D721Med (cell line): ENCODE results near the gene ZNF598.

ENCODE experiments used
- DNase-seq: peaks from one replicate; pipeline ENCODE4 v3.0.0; 2011; ENCODE audit warnings: low spot score; ENCODE audit not compliant: insufficient read length
- FAIRE-seq: peaks from 2 replicates; lab custom pipeline; 2011; peaks lifted over from hg19 to GRCh38; lab: Jason Lieb, UNC
- TF ChIP-seq, protein P1 (sequence below): IDR thresholded peaks from 2 replicates; pipeline ENCODE4 v1.5.1; 2012; ENCODE audit warnings: mild to moderate bottlenecking, control low read depth; ENCODE audit not compliant: insufficient read depth; ENCODE audit errors: missing control alignments

Gene ZNF598

DNA sequence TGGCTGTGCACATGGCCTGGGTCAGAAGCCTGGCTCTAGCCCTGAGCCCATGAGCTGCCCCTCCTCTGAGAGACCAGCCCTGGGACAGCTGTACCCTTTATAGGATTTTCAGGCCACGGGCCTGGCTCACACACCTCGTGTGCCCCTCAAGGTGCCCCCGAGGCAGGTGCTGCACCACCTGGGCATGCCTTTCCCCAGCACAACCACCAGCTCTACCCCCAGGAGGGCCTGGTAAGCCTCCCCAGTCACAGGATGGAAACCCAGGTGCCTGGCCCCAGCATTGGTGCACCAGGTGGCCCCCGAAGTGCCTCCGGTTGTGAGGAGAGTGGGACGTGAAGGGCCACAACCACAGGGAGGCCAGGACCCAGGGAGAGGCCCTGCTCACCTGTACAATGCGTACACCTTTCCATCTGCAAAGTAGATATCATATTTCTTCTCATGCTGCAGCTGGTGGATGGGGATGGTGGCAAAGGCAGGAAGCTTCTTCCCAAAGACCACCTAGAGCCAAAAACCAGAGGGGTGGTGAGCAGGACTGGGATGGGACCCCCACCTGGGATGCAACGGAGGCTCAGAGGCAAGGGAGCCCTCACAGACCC, 6.3 kb downstream of the ZNF598 start:
- no peak for DNase-seq
- FAIRE-seq, result no peak
- TF ChIP-seq, protein P1, sequence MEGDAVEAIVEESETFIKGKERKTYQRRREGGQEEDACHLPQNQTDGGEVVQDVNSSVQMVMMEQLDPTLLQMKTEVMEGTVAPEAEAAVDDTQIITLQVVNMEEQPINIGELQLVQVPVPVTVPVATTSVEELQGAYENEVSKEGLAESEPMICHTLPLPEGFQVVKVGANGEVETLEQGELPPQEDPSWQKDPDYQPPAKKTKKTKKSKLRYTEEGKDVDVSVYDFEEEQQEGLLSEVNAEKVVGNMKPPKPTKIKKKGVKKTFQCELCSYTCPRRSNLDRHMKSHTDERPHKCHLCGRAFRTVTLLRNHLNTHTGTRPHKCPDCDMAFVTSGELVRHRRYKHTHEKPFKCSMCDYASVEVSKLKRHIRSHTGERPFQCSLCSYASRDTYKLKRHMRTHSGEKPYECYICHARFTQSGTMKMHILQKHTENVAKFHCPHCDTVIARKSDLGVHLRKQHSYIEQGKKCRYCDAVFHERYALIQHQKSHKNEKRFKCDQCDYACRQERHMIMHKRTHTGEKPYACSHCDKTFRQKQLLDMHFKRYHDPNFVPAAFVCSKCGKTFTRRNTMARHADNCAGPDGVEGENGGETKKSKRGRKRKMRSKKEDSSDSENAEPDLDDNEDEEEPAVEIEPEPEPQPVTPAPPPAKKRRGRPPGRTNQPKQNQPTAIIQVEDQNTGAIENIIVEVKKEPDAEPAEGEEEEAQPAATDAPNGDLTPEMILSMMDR, result no peak

DNA sequence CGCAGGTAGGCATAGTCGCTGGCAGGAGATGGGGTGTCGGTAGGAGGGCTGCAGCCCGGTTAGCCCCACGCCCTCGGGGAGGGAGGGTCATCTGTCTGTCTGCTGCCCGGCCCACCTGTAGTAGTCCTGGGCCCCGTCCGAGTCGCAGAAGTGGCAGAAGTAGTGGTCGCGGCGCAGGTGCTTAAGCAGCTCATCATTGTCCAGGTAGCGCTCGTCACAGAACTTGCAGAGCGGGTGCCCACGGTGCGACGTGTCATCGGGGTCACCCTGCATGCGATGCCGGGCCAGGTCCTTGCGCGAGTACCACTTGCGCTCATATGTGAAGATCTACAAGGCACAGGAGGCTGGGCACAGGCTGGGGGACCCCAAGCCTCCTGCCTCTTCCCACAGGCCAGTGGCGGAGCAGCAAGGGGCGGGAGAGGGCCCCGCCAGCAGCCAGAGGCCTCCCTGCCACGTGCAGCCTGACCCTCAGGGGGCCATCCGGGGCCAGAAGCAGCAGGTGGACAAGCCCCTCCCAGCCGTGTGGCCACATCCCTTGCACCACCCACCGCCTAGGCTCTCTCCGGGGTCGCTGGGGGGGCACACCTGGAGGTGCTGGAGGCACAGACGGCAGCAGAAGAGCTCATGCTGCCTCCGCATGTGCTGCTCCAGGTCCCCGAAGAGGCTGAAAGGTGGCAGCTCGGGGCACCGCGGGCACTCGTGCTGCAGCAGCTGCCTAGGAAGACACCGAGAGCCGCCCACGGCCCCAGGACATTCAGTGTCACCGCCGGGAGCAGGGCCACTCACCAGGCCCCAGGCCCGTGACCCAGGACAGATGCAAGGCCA, 7.0 kb downstream of the ZNF598 start:
- TF ChIP-seq, protein P1, result no peak
- no peak for FAIRE-seq
- DNase-seq, result no peak

GRCh38 chr16:2001456-2002355, 7.9 kb downstream of the ZNF598 start:
- TF ChIP-seq, protein P1, result no peak
- FAIRE-seq, result no peak
- DNase-seq, result no peak

DNA sequence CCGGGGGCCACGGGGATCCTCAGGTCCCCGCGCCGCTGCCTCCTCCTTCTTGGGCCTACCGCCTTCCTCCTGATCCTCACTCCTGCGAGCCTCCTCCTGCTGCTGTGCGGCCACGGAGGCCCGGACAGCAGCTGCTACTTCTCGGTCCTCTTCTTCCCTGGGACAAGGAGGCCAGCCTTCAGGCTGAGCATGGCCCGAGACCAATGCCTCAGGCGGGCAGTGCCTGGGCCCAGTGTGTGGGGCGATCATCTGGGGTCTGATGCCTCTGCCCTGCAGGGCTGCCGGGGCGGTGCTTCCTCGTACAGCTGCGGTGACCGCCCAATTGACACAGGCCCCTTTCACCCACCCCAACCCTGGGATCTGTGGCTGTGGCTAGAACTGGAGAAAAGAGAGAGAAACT, 8.6 kb downstream of the ZNF598 start:
- FAIRE-seq (no peak), DNase-seq (no peak)
- TF ChIP-seq, protein P1, result no peak

DNA sequence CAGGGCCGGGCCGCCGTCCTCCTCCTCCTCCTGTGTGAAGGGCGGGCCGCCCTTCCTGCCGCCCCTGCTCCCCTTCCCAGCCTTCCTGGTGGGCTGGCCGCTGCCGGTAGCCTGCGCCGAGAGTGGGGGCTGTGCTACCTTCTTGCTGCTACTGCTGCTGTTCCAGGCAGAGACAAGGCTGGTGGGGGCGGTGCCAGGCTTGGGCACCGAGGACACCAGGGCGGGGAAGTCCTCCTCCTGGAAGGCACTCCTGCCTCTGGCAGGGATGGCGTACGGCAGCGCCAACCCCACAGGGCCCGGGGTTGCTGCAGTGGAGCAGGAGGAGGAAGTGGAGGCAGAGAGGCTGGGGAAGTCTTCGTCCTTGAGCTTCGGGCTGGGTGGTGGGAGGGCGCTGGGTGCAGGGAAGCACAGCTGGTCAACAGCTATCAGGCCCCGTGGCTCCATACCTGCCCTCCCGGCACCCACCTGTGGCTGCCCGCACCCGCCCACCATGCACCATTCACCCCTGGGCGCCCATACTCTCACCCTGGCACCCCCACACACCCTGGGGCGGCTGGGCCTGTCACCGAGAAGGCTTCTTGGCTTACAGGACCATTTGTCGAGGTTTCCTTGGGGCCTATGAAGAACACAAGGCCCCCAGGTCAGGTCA, 9.6 kb downstream of the ZNF598 start:
- no peak for DNase-seq
- TF ChIP-seq, protein P1, result no peak
- FAIRE-seq, result no peak

- FAIRE-seq (no peak), DNase-seq (no peak)
- TF ChIP-seq, protein P1, result no peak
Measured at GRCh38 chr16:1998852-1999801, 10.5 kb downstream of the ZNF598 start.
